ENCODE measurements around the gene PDE8B. TPM values are rescaled to one million over a fixed set of nuclear protein-coding genes. Genes with fewer than 3 reads are reported as not detected.

The PDE8B gene
- total RNA-seq, 1 donor from 2014 or later = 2.0 TPM

GRCh38 chr5:77229887-77230286 lies 19.4 kb downstream of the PDE8B start:
- H3K4me1 Mint-ChIP-seq (ENCODE audit: unreplicated experiment) = peaks cover 3% of the 10 kb centered on the region
- peaks cover 13% of the 10 kb centered on the region for H3K27me3 Mint-ChIP-seq (ENCODE audit: unreplicated experiment)
- DNase-seq (ENCODE audit: extremely low spot score, unreplicated experiment) = no peak
- H3K36me3 Mint-ChIP-seq (ENCODE audit: unreplicated experiment) = no peaks in the 10 kb centered on the region
- no peak overlapping the region for H3K4me3 Mint-ChIP-seq (ENCODE audit: unreplicated experiment)
- TF ChIP-seq, protein P1, sequence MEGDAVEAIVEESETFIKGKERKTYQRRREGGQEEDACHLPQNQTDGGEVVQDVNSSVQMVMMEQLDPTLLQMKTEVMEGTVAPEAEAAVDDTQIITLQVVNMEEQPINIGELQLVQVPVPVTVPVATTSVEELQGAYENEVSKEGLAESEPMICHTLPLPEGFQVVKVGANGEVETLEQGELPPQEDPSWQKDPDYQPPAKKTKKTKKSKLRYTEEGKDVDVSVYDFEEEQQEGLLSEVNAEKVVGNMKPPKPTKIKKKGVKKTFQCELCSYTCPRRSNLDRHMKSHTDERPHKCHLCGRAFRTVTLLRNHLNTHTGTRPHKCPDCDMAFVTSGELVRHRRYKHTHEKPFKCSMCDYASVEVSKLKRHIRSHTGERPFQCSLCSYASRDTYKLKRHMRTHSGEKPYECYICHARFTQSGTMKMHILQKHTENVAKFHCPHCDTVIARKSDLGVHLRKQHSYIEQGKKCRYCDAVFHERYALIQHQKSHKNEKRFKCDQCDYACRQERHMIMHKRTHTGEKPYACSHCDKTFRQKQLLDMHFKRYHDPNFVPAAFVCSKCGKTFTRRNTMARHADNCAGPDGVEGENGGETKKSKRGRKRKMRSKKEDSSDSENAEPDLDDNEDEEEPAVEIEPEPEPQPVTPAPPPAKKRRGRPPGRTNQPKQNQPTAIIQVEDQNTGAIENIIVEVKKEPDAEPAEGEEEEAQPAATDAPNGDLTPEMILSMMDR (IDR thresholded peaks at IDR 0.05) = no peak
- H3K27ac Mint-ChIP-seq (ENCODE audit: unreplicated experiment) = no peak overlapping the region
- no peaks in the 10 kb centered on the region for H3K9me3 Mint-ChIP-seq (ENCODE audit: unreplicated experiment)

DNA sequence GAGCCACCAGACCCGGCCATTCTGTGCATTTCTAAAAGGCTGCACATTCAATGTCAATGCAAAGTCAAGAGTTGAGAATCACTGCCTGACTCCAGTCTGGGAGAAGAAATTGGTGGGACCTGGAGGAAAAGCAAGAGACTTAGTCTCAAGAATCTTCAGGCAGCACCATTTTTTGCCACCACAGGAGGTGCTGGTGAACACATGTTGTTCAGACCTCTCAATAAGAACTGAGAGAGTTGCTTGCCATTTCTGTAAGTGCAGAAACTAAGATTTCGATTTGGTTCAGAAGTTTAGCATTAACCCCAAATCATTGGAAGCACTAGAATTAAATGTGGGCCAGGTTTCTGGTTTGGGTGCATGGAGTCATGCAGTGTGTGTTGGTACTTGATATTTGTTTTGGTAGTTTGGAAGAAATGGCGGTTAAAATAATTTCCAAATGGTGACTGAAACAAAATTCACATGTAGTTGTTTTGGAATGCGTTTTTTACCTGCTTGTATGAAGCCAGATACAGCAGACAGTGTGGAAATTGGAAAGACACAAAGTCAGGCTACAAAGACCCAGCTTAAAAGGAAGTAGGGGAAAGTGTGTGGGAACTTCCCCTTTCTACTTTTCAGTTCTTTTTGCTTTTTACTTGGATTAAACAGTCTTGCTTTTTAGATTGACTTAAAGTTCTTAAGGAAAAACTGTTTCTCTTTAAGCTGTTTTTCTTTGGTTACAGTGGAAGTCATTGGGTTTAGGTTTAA lies 20.4 kb downstream of the PDE8B start:
- no peaks in the 10 kb centered on the region for H3K4me1 Mint-ChIP-seq (ENCODE audit: unreplicated experiment)
- H3K4me3 Mint-ChIP-seq (ENCODE audit: unreplicated experiment) = no peak overlapping the region
- no peak overlapping the region for H3K27ac Mint-ChIP-seq (ENCODE audit: unreplicated experiment)
- TF ChIP-seq, protein P1 (IDR thresholded peaks at IDR 0.05) = no peak
- no peaks in the 10 kb centered on the region for H3K9me3 Mint-ChIP-seq (ENCODE audit: unreplicated experiment)
- DNase-seq (ENCODE audit: extremely low spot score, unreplicated experiment) = no peak
- peaks cover 13% of the 10 kb centered on the region for H3K27me3 Mint-ChIP-seq (ENCODE audit: unreplicated experiment)
- no peaks in the 10 kb centered on the region for H3K36me3 Mint-ChIP-seq (ENCODE audit: unreplicated experiment)

DNA sequence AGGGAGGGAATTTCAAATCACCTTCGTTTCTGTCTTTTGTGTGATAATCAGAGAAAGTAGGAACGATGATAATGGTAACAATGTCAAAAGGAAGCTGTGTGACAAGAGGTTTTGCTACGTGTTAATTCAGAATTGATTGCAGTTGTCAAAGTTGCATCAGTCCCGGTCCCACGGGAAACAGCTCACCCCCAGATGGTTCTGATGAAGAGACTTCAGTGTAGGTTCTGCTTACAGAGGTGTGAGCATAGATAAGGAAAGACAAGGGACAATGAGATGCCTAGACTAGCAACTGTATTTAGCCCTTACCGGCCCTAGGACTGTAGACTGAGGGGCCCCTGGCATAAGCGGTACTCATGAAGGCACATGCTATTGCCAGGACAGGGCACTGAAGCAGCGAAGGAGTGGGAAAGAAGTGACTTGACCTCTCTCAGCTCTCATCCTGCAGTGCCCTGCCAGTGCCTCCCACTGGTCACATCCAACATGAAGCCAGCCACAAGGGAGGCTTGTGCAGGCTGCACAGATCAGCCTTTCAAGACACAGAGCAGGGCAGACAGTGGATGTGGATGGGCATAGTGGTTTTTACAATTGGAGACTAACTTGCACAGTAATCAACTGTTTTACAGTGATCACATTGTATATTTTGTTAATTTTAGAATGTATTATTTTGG lies 21.1 kb downstream of the PDE8B start:
- Mint-ChIP-seq H3K4me1 (ENCODE audit: unreplicated experiment) (no peaks in the 10 kb centered on the region), H3K4me3 (ENCODE audit: unreplicated experiment) (no peak overlapping the region), H3K27ac (ENCODE audit: unreplicated experiment) (no peak overlapping the region), H3K9me3 (ENCODE audit: unreplicated experiment) (peaks cover 7% of the 10 kb centered on the region), H3K27me3 (ENCODE audit: unreplicated experiment) (peaks cover 14% of the 10 kb centered on the region), H3K36me3 (ENCODE audit: unreplicated experiment) (no peaks in the 10 kb centered on the region)
- TF ChIP-seq, protein P1 (IDR thresholded peaks at IDR 0.05) = no peak
- DNase-seq (ENCODE audit: extremely low spot score, unreplicated experiment) = no peak

GRCh38 chr5:77232574-77233358 lies 22.3 kb downstream of the PDE8B start:
- H3K4me1 Mint-ChIP-seq (ENCODE audit: unreplicated experiment) = no peaks in the 10 kb centered on the region
- TF ChIP-seq, protein P1 (IDR thresholded peaks at IDR 0.05) = no peak
- H3K27me3 Mint-ChIP-seq (ENCODE audit: unreplicated experiment) = peaks cover 14% of the 10 kb centered on the region
- peaks cover 7% of the 10 kb centered on the region for H3K9me3 Mint-ChIP-seq (ENCODE audit: unreplicated experiment)
- no peaks in the 10 kb centered on the region for H3K36me3 Mint-ChIP-seq (ENCODE audit: unreplicated experiment)
- H3K27ac Mint-ChIP-seq (ENCODE audit: unreplicated experiment) = no peak overlapping the region
- H3K4me3 Mint-ChIP-seq (ENCODE audit: unreplicated experiment) = no peak overlapping the region
- DNase-seq (ENCODE audit: extremely low spot score, unreplicated experiment) = no peak

All from osteocyte (in vitro differentiated cells).